ENCODE measurements around the gene KLF9.

- TF ChIP-seq POLR2A (IDR thresholded peaks at IDR 0.05) (no peak), POLR2AphosphoS5 (IDR thresholded peaks at IDR 0.05) (no peak), CTCF (IDR thresholded peaks at IDR 0.05) (no peak), EP300 (IDR thresholded peaks at IDR 0.05; ENCODE audit: low read depth) (no peak)
Measured at GRCh38 chr9:70404261-70404660, 10.2 kb downstream of the KLF9 start.
